NCI-H82 (cell line): Measurements from ENCODE around the gene JCAD.
"Not testable (repeated sequence)": the region's sequence is repeated elsewhere in the genome, so short reads cannot be mapped to it uniquely, and the experiment has no call there.

Experiments
- DNase-seq: peaks from one replicate; lab custom pipeline; 2025; lab: John Stamatoyannopoulos, UW

The JCAD gene

GRCh38 chr10:30026578-30026977, 32.8 kb downstream of the JCAD start:
- no peak for DNase-seq

GRCh38 chr10:30026080-30026479, 33.3 kb downstream of the JCAD start:
- no peak for DNase-seq

- DNase-seq, result not testable (repeated sequence)
Observed at GRCh38 chr10:30025428-30025827, 34.0 kb downstream of the JCAD start.

GRCh38 chr10:30022590-30022989, 36.8 kb downstream of the JCAD start:
- no peak for DNase-seq

- DNase-seq, result no peak
Observed at GRCh38 chr10:30019468-30019867, 39.9 kb downstream of the JCAD start.

- no peak for DNase-seq
Observed at GRCh38 chr10:30018496-30018895, 40.9 kb downstream of the JCAD start.

GRCh38 chr10:30017966-30018365, 41.4 kb downstream of the JCAD start:
- no peak for DNase-seq

GRCh38 chr10:30017556-30017955, 41.8 kb downstream of the JCAD start:
- DNase-seq, result no peak

GRCh38 chr10:30014511-30014910, 44.9 kb downstream of the JCAD start:
- no peak for DNase-seq

GRCh38 chr10:30013757-30014156, 45.6 kb downstream of the JCAD start:
- DNase-seq, result no peak

- DNase-seq, result no peak
Observed at GRCh38 chr10:30011956-30012647, 47.3 kb downstream of the JCAD start.

- no peak for DNase-seq
Observed at GRCh38 chr10:30011396-30011795, 48.0 kb downstream of the JCAD start.

- DNase-seq, result no peak
Observed at GRCh38 chr10:30007406-30007805, 52.0 kb downstream of the JCAD start.

GRCh38 chr10:30006410-30006809, 53.0 kb downstream of the JCAD start:
- no peak for DNase-seq

- not testable (repeated sequence) for DNase-seq
Observed at GRCh38 chr10:30005116-30005515, 54.3 kb downstream of the JCAD start.

- peak; percentile 72 for DNase-seq
Observed at GRCh38 chr10:30002426-30003266, 56.7 kb downstream of the JCAD start.

- DNase-seq, result no peak
Observed at GRCh38 chr10:30000802-30001571, 58.4 kb downstream of the JCAD start.

GRCh38 chr10:29998142-29998808, 61.1 kb downstream of the JCAD start:
- DNase-seq, result peak; percentile 79

- DNase-seq, result no peak
Observed at GRCh38 chr10:29994811-29995210, 64.6 kb downstream of the JCAD start.

- no peak for DNase-seq
Observed at GRCh38 chr10:29993319-29993915, 66.0 kb downstream of the JCAD start.

GRCh38 chr10:29992914-29993313, 66.5 kb downstream of the JCAD start:
- no peak for DNase-seq

- peak; percentile 27 for DNase-seq
Observed at GRCh38 chr10:29991382-29991781, 68.0 kb downstream of the JCAD start.
